Measurements from ENCODE around the gene DES. TPM values are rescaled to one million over a fixed set of nuclear protein-coding genes. Genes with fewer than 3 reads are reported as not detected.

DES gene
- total and polyA plus RNA-seq, 2 of the 13 experiments (the other 11 are each of a cell fraction or from before 2014, with no cell fraction given): not detected

GRCh38 chr2:219387306-219388120 is 30.7 kb upstream of the DES start, which contains the start of gene DNPEP (continued):
- TF ChIP-seq SAP130 (CRISPR knock-in tag; IDR thresholded peaks at IDR 0.05; ENCODE audit: low read depth) (peak; percentile 89), SKIL (CRISPR knock-in tag; IDR thresholded peaks at IDR 0.05; ENCODE audit: borderline replicate concordance) (no peak), TAF1 (CRISPR knock-in tag; IDR thresholded peaks at IDR 0.05) (peak; percentile 75), ZFP36L2 (CRISPR knock-in tag; IDR thresholded peaks at IDR 0.05) (0 out of 2 replicates have a peak, but pooled peaks have one; percentile 55), CREB3 (CRISPR knock-in tag; IDR thresholded peaks at IDR 0.05) (no peak; the same call in 1 of the 2 replicates), ZNF350 (CRISPR knock-in tag; IDR thresholded peaks at IDR 0.05; ENCODE audit: borderline replicate concordance, low read depth) (no peak; the same call in 1 of the 2 replicates), IKZF5 (CRISPR knock-in tag; IDR thresholded peaks at IDR 0.05) (peak; percentile 75), NRL (CRISPR knock-in tag; IDR thresholded peaks at IDR 0.05; ENCODE audit: borderline replicate concordance) (peak; percentile 76; the same call in 1 of the 2 replicates), RBFOX2 (IDR thresholded peaks at IDR 0.05; ENCODE audit: low read depth, low read length) (peak; percentile 82), ZSCAN21 (CRISPR knock-in tag; IDR thresholded peaks at IDR 0.05; ENCODE audit: borderline replicate concordance) (no peak), ELF4 (CRISPR knock-in tag; IDR thresholded peaks at IDR 0.05; ENCODE audit: borderline replicate concordance) (peak; percentile 55; the same call in 1 of the 2 replicates), ZBTB7B (CRISPR knock-in tag; IDR thresholded peaks at IDR 0.05) (peak; percentile 53; the same call in 1 of the 2 replicates), ZNF407 (CRISPR knock-in tag; IDR thresholded peaks at IDR 0.05; ENCODE audit: not compliant biosample characterization) (peak; percentile 69), ZSCAN9 (CRISPR knock-in tag; IDR thresholded peaks at IDR 0.05; ENCODE audit: borderline replicate concordance) (0 out of 2 replicates have a peak, but pooled peaks have one; percentile 55), POLR2A (IDR thresholded peaks at IDR 0.05; ENCODE audit: insufficient read depth in 1 of 2, low read depth in 2 of 2, low read length in 2 of 2) (peak; percentile 52 to 82; a peak in 3 of 4 replicates)

Data from HepG2 (cell line).